Subcutaneous abdominal adipose tissue (tissue), 5 donors: Measurements from ENCODE around the gene MGAT4A.

Source experiments
- H3K27ac ChIP-seq: one replicate; pipeline ENCODE4 v1.7.0; 2013; ENCODE audit warnings: low read depth, mild to moderate bottlenecking, inconsistent platforms, low read length, moderate library complexity
- H3K27me3 ChIP-seq, 5 donors: one replicate each; pipeline ENCODE4 v1.7.0; 2013; ENCODE audit warnings: low read length in 5 of 5, inconsistent platforms in 1 of 5; ENCODE audit not compliant: control insufficient read depth in 5 of 5, insufficient read depth in 4 of 5
- H3K36me3 ChIP-seq, 5 donors: one replicate each; pipeline ENCODE4 v1.7.0; 2013; ENCODE audit warnings: low read length in 5 of 5; ENCODE audit not compliant: control insufficient read depth in 5 of 5, insufficient read depth in 5 of 5
- H3K4me1 ChIP-seq, 5 donors: one replicate each; pipeline ENCODE4 v1.7.0; 2013; ENCODE audit warnings: low read length in 5 of 5, mild to moderate bottlenecking in 3 of 5, moderate library complexity in 1 of 5; ENCODE audit not compliant: control insufficient read depth in 5 of 5, insufficient read depth in 5 of 5
- H3K4me3 ChIP-seq, 5 donors: one replicate each; pipeline ENCODE4 v1.7.0; 2013; ENCODE audit warnings: low read length in 5 of 5, low read depth in 1 of 5
- H3K9ac ChIP-seq, 5 donors: one replicate each; pipeline ENCODE4 v1.7.0; 2013; ENCODE audit warnings: low read length in 5 of 5, mild to moderate bottlenecking in 4 of 5, moderate library complexity in 3 of 5
- H3K9me3 ChIP-seq, 5 donors: one replicate each; pipeline ENCODE4 v1.7.0; 2013; ENCODE audit warnings: low read length in 5 of 5; ENCODE audit not compliant: control insufficient read depth in 5 of 5
- donor health status: healthy.
- donor health status: healthy.
- donor health status: healthy.
- donor health status: healthy.
- donor health status: healthy.

Gene MGAT4A

GRCh38 chr2:98572211-98572610, 158.7 kb downstream of the MGAT4A start:
- Histone ChIP-seq H3K4me1 (peaks cover 0 to 7% (median 0%) of the 10 kb centered on the region in 5 donors), H3K27ac (no peak overlapping the region)

GRCh38 chr2:98571796-98572195, 159.1 kb downstream of the MGAT4A start:
- peaks cover 3 to 99% (median 82%) of the 10 kb centered on the region in 5 donors for H3K36me3 ChIP-seq
- H3K4me3 ChIP-seq = no peak overlapping the region
- no peaks in the 10 kb centered on the region for H3K9me3 ChIP-seq

More at GRCh38 chr2:98572211-98572610, 158.7 kb downstream of the MGAT4A start:
- no peak overlapping the region for H3K9ac ChIP-seq
- peaks cover 3 to 99% (median 82%) of the 10 kb centered on the region in 5 donors for H3K36me3 ChIP-seq
- H3K9me3 ChIP-seq = no peaks in the 10 kb centered on the region
- H3K27me3 ChIP-seq = no peaks in the 10 kb centered on the region
- no peak overlapping the region for H3K4me3 ChIP-seq

GRCh38 chr2:98571121-98571701, 159.7 kb downstream of the MGAT4A start:
- Histone ChIP-seq H3K9me3 (no peaks in the 10 kb centered on the region), H3K36me3 (peaks cover 3 to 99% (median 84%) of the 10 kb centered on the region in 5 donors), H3K27ac (no peak overlapping the region), H3K4me1 (peaks cover 0 to 15% (median 0%) of the 10 kb centered on the region in 5 donors), H3K4me3 (no peak overlapping the region), H3K27me3 (no peaks in the 10 kb centered on the region), H3K9ac (no peak overlapping the region)

More at GRCh38 chr2:98571796-98572195, 159.1 kb downstream of the MGAT4A start:
- no peak overlapping the region for H3K27ac ChIP-seq
- no peaks in the 10 kb centered on the region for H3K27me3 ChIP-seq
- peaks cover 0 to 10% (median 0%) of the 10 kb centered on the region in 5 donors for H3K4me1 ChIP-seq
- H3K9ac ChIP-seq = no peak overlapping the region

GRCh38 chr2:98570356-98570755, 160.6 kb downstream of the MGAT4A start:
- no peak overlapping the region for H3K9ac ChIP-seq
- peaks cover 3 to 100% (median 88%) of the 10 kb centered on the region in 5 donors for H3K36me3 ChIP-seq
- no peaks in the 10 kb centered on the region for H3K27me3 ChIP-seq
- no peaks in the 10 kb centered on the region for H3K9me3 ChIP-seq
- H3K4me3 ChIP-seq = no peak overlapping the region
- no peak overlapping the region for H3K27ac ChIP-seq
- peaks cover 0 to 24% (median 2%) of the 10 kb centered on the region in 5 donors for H3K4me1 ChIP-seq

GRCh38 chr2:98569915-98570314, 161.0 kb downstream of the MGAT4A start:
- peaks cover 0 to 28% (median 4%) of the 10 kb centered on the region in 5 donors for H3K4me1 ChIP-seq
- H3K4me3 ChIP-seq = no peak overlapping the region
- no peaks in the 10 kb centered on the region for H3K9me3 ChIP-seq
- no peak overlapping the region for H3K27ac ChIP-seq
- no peaks in the 10 kb centered on the region for H3K27me3 ChIP-seq
- H3K36me3 ChIP-seq = peaks cover 3 to 100% (median 89%) of the 10 kb centered on the region in 5 donors
- no peak overlapping the region for H3K9ac ChIP-seq

GRCh38 chr2:98569197-98569793, 161.6 kb downstream of the MGAT4A start:
- H3K36me3 ChIP-seq = peaks cover 3 to 100% (median 93%) of the 10 kb centered on the region in 5 donors

More at GRCh38 chr2:98569197-98569793, 161.6 kb downstream of the MGAT4A start:
- Histone ChIP-seq H3K4me1 (peaks cover 0 to 34% (median 8%) of the 10 kb centered on the region in 5 donors), H3K9ac (no peak overlapping the region), H3K27me3 (no peaks in the 10 kb centered on the region), H3K9me3 (no peaks in the 10 kb centered on the region), H3K4me3 (no peak overlapping the region), H3K27ac (no peak overlapping the region)
